ENCODE data around the gene DOCK6. TPM values are rescaled to one million over a fixed set of nuclear protein-coding genes. Genes with fewer than 3 reads are reported as not detected.

The DOCK6 gene
- total and polyA plus RNA-seq, 8 donors, result 18.0 to 79.0 (median 30.7) TPM

- peak overlapping the region in 1 of 4 donors; percentile 28 for H3K27ac ChIP-seq
- peak; percentile 28 to 76 (median 62) for ATAC-seq
- no peak for FAIRE-seq
- H3K36me3 ChIP-seq, result no peaks in the 10 kb centered on the region
- no peaks in the 10 kb centered on the region for H3K27me3 ChIP-seq
- H3K9me3 ChIP-seq, result no peaks in the 10 kb centered on the region
- peak in 5 of 6 donors; percentile 44 to 79 (median 71) for DNase-seq
- TF ChIP-seq CTCF (IDR thresholded peaks at IDR 0.05), result peak; percentile 46 to 64 (median 58)
- H3K4me3 ChIP-seq, result no peak overlapping the region
- intact Hi-C loops (cut with DNase I), result loop anchor here in 2 of 3 donors (2.0 to 10.0 kb wide), 3 partner anchors 65 to 169 kb away; no protein-coding TSS in a partner anchor
- WGBS, 2 donors, result 51 to 52% methylated on average over 17 of the region's 17 CpGs
- peaks cover 0 to 2% (median 0%) of the 10 kb centered on the region in 3 donors for H3K4me1 ChIP-seq
Observed at GRCh38 chr19:11203194-11204075, 58.9 kb downstream of the DOCK6 start.

- intact Hi-C loops (cut with DNase I), result loop anchor here in 2 of 3 donors (5.0 to 10.0 kb wide), 2 partner anchors 70 to 168 kb away; no protein-coding TSS in a partner anchor
- Histone ChIP-seq H3K4me1 (peaks cover 0 to 5% (median 0%) of the 10 kb centered on the region in 3 donors), H3K9me3 (no peaks in the 10 kb centered on the region), H3K27ac (peak overlapping the region in 1 of 4 donors; percentile 28), H3K4me3 (no peak overlapping the region), H3K27me3 (no peaks in the 10 kb centered on the region), H3K36me3 (no peaks in the 10 kb centered on the region)
- TF ChIP-seq CTCF (IDR thresholded peaks at IDR 0.05), result no peak
- FAIRE-seq (no peak), DNase-seq (no peak), ATAC-seq (no peak)
- 86 to 90% methylated on average over 20 of the region's 20 CpGs for WGBS, 2 donors
Observed at GRCh38 chr19:11202488-11203193, 59.7 kb downstream of the DOCK6 start.

- Histone ChIP-seq H3K4me1 (peaks cover 0 to 5% (median 0%) of the 10 kb centered on the region in 3 donors), H3K27me3 (no peaks in the 10 kb centered on the region), H3K4me3 (no peak overlapping the region), H3K9me3 (no peaks in the 10 kb centered on the region), H3K27ac (no peak overlapping the region), H3K36me3 (no peaks in the 10 kb centered on the region)
- intact Hi-C loops (cut with DNase I), result loop anchor here in 2 of 3 donors (5.0 to 10.0 kb wide), 2 partner anchors 69 to 167 kb away; no protein-coding TSS in a partner anchor
- FAIRE-seq (no peak), ATAC-seq (no peak), DNase-seq (no peak)
- TF ChIP-seq CTCF (IDR thresholded peaks at IDR 0.05), result no peak
- 93% methylated on average over 24 of the region's 24 CpGs for WGBS, 2 donors
Observed at GRCh38 chr19:11201791-11202190, 60.5 kb downstream of the DOCK6 start.

- Histone ChIP-seq H3K4me3 (no peak overlapping the region), H3K27ac (no peak overlapping the region), H3K9me3 (no peaks in the 10 kb centered on the region), H3K4me1 (peaks cover 0 to 5% (median 0%) of the 10 kb centered on the region in 3 donors), H3K27me3 (no peaks in the 10 kb centered on the region), H3K36me3 (no peaks in the 10 kb centered on the region)
- intact Hi-C loops (cut with DNase I), result loop anchor here in 2 of 3 donors (5.0 to 10.0 kb wide), 2 partner anchors 69 to 166 kb away; no protein-coding TSS in a partner anchor
- no peak for DNase-seq
- ATAC-seq, result no peak
- no peak for TF ChIP-seq CTCF (IDR thresholded peaks at IDR 0.05)
- no peak for FAIRE-seq
- 92 to 94% methylated on average over 9 of the region's 9 CpGs for WGBS, 2 donors
Observed at GRCh38 chr19:11200931-11201330, 61.4 kb downstream of the DOCK6 start.

Data from pancreas (tissue), 10 donors.